ENCODE results near the gene AKAP12. TPM values are rescaled to one million over a fixed set of nuclear protein-coding genes. Genes with fewer than 3 reads are reported as not detected.

AKAP12 gene
- total RNA-seq, 1 donor from 2014 or later, result 404 TPM

- DNase-seq (ENCODE audit: extremely low read depth, low read depth, low spot score), result no peak
Measured at GRCh38 chr6:151232899-151233298, 6.9 kb upstream of the AKAP12 start.

GRCh38 chr6:151233731-151234130, 6.0 kb upstream of the AKAP12 start:
- DNase-seq (ENCODE audit: extremely low read depth, low read depth, low spot score), result no peak

- DNase-seq (ENCODE audit: extremely low read depth, low read depth, low spot score), result no peak
Measured at GRCh38 chr6:151236668-151237401, 2.9 kb upstream of the AKAP12 start.

GRCh38 chr6:151240036-151240685, 394 bp downstream of the AKAP12 start:
- no peak for DNase-seq (ENCODE audit: extremely low read depth, low read depth, low spot score)

GRCh38 chr6:151240791-151241642, 1.2 kb downstream of the AKAP12 start:
- DNase-seq (ENCODE audit: extremely low read depth, low read depth, low spot score), result no peak

- DNase-seq (ENCODE audit: extremely low read depth, low read depth, low spot score), result no peak
Measured at GRCh38 chr6:151241853-151242252, 2.1 kb downstream of the AKAP12 start.

- no peak for DNase-seq (ENCODE audit: extremely low read depth, low read depth, low spot score)
Measured at GRCh38 chr6:151242420-151242861, 2.7 kb downstream of the AKAP12 start.

- no peak for DNase-seq (ENCODE audit: extremely low read depth, low read depth, low spot score)
Measured at GRCh38 chr6:151243481-151243880, 3.7 kb downstream of the AKAP12 start.

GRCh38 chr6:151247490-151247889, 7.7 kb downstream of the AKAP12 start:
- DNase-seq (ENCODE audit: extremely low read depth, low read depth, low spot score), result no peak

GRCh38 chr6:151248295-151248694, 8.5 kb downstream of the AKAP12 start:
- DNase-seq (ENCODE audit: extremely low read depth, low read depth, low spot score), result no peak

GRCh38 chr6:151252634-151253033, 12.9 kb downstream of the AKAP12 start:
- no peak for DNase-seq (ENCODE audit: extremely low read depth, low read depth, low spot score)

- DNase-seq (ENCODE audit: extremely low read depth, low read depth, low spot score), result no peak
Measured at GRCh38 chr6:151254451-151255081, 14.8 kb downstream of the AKAP12 start.

GRCh38 chr6:151255811-151256210, 16.0 kb downstream of the AKAP12 start:
- no peak for DNase-seq (ENCODE audit: extremely low read depth, low read depth, low spot score)

GRCh38 chr6:151257985-151258445, 18.2 kb downstream of the AKAP12 start:
- no peak for DNase-seq (ENCODE audit: extremely low read depth, low read depth, low spot score)

GRCh38 chr6:151260205-151260604, 20.4 kb downstream of the AKAP12 start:
- DNase-seq (ENCODE audit: extremely low read depth, low read depth, low spot score), result no peak

- no peak for DNase-seq (ENCODE audit: extremely low read depth, low read depth, low spot score)
Measured at GRCh38 chr6:151263035-151263434, 23.3 kb downstream of the AKAP12 start.

- no peak for DNase-seq (ENCODE audit: extremely low read depth, low read depth, low spot score)
Measured at GRCh38 chr6:151263967-151264366, 24.2 kb downstream of the AKAP12 start.

GRCh38 chr6:151265282-151265681, 25.5 kb downstream of the AKAP12 start:
- DNase-seq (ENCODE audit: extremely low read depth, low read depth, low spot score), result no peak

GRCh38 chr6:151269321-151269995, 29.7 kb downstream of the AKAP12 start:
- peak; percentile 14 for DNase-seq (ENCODE audit: extremely low read depth, low read depth, low spot score)

- no peak for DNase-seq (ENCODE audit: extremely low read depth, low read depth, low spot score)
Measured at GRCh38 chr6:151275121-151275520, 35.4 kb downstream of the AKAP12 start.
